Keratinocyte (primary cell): ENCODE data around the gene PNRC1. TPM values are rescaled to one million over a fixed set of nuclear protein-coding genes. Genes with fewer than 3 reads are reported as not detected.

ENCODE experiments used
- DNase-seq: peaks from one replicate; pipeline ENCODE4 v3.0.0-alpha.2; 2011; ENCODE audit warnings: low read depth, missing footprints, low spot score
- FAIRE-seq: peaks from 2 replicates; lab custom pipeline; 2011; peaks lifted over from hg19 to GRCh38; lab: Jason Lieb, UNC
- H2AFZ ChIP-seq: 2 replicates; pipeline ENCODE4 v1.6.0; 2012; ENCODE audit warnings: low read length, control low read depth, inconsistent platforms; ENCODE audit not compliant: control insufficient read depth
- H3K27ac ChIP-seq: 2 replicates; pipeline ENCODE4 v1.5.1; 2011; ENCODE audit warnings: low read length; ENCODE audit not compliant: control insufficient read depth, insufficient read depth
- H3K27me3 ChIP-seq: 3 replicates; pipeline ENCODE4 v1.6.0; 2011; ENCODE audit warnings: low read length; ENCODE audit not compliant: control insufficient read depth, insufficient read depth; ENCODE audit errors: extremely low read depth
- H3K36me3 ChIP-seq, 2 experiments: 2 replicates in 1 of 2; 3 replicates in 1 of 2; pipeline ENCODE4 v1.5.1; 2011; ENCODE audit warnings: low read length in 2 of 2, mild to moderate bottlenecking in 1 of 2; ENCODE audit not compliant: control insufficient read depth in 2 of 2, insufficient read depth in 2 of 2; ENCODE audit errors: extremely low read depth in 1 of 2
- H3K4me1 ChIP-seq: 3 replicates; pipeline ENCODE4 v1.5.1; 2011; ENCODE audit warnings: low read length; ENCODE audit not compliant: control insufficient read depth, insufficient read depth; ENCODE audit errors: extremely low read depth
- H3K4me2 ChIP-seq: 3 replicates; pipeline ENCODE4 v1.6.0; 2011; ENCODE audit warnings: low read depth, low read length; ENCODE audit not compliant: control insufficient read depth, insufficient read depth; ENCODE audit errors: extremely low read depth
- H3K4me3 ChIP-seq, 3 experiments: fragments of 200-600 bp in 1 of 3; sonication (generic) in 1 of 3; 2 replicates in 2 of 3; 3 replicates in 1 of 3; pipeline ENCODE4 v1.5.1; 2011 to 2016; ENCODE audit warnings: low read length in 3 of 3, mild to moderate bottlenecking in 3 of 3, control low read depth in 2 of 3, inconsistent platforms in 1 of 3, low read depth in 1 of 3, mixed read lengths in 1 of 3, mixed run types in 1 of 3, moderate library complexity in 1 of 3; ENCODE audit not compliant: control insufficient read depth in 2 of 3, insufficient read depth in 2 of 3; ENCODE audit errors: extremely low read depth in 1 of 3
- H3K79me2 ChIP-seq: 2 replicates; pipeline ENCODE4 v1.6.0; 2012; ENCODE audit warnings: low read length; ENCODE audit not compliant: control insufficient read depth, insufficient read depth
- H3K9ac ChIP-seq: 3 replicates; pipeline ENCODE4 v1.6.0; 2011; ENCODE audit warnings: low read length; ENCODE audit not compliant: control insufficient read depth, insufficient read depth; ENCODE audit errors: extremely low read depth
- H3K9me1 ChIP-seq: 3 replicates; pipeline ENCODE4 v1.6.0; 2011; ENCODE audit warnings: low read length; ENCODE audit not compliant: control insufficient read depth, insufficient read depth; ENCODE audit errors: extremely low read depth
- H3K9me3 ChIP-seq: 2 replicates; pipeline ENCODE4 v1.5.1; 2012; ENCODE audit warnings: low read depth, low read length; ENCODE audit not compliant: control insufficient read depth
- H4K20me1 ChIP-seq: 3 replicates; pipeline ENCODE4 v1.6.0; 2011; ENCODE audit warnings: low read length; ENCODE audit not compliant: control insufficient read depth, insufficient read depth; ENCODE audit errors: extremely low read depth
- EZH2 ChIP-seq: IDR thresholded peaks from one replicate; pipeline ENCODE4 v1.6.1; 2012; ENCODE audit warnings: inconsistent platforms, mild to moderate bottlenecking, low read length, moderate library complexity
- dilution Hi-C: fragments of 300-500 bp; cut with MboI; formaldehyde crosslinking; loops from one replicate; pipeline ENCODE4 v1.7.0; 2020; ENCODE audit warnings: low sequenced_read_pairs; ENCODE audit not compliant: extremely low pct_ligation_motif_present
- polyA plus RNA-seq, 5 experiments: library from polyadenylated mRNA; depleted of rRNA in 3 of 5; stranded (reverse) in 3 of 5; stranded (forward) in 1 of 5; unstranded in 1 of 5; fragments of >200 nt; gene quantifications; 1 replicate in 1 of 5; 2 replicates in 3 of 5; 3 replicates in 1 of 5; pipeline versions ENCODE4 v1.2.1 to v1.2.3, GENCODE V29; 2011 to 2012; ENCODE audit warnings: missing spikeins in 2 of 5, low read depth in 1 of 5, low replicate concordance in 1 of 5
- TF ChIP-seq, protein P1 (sequence below), 3 experiments: IDR thresholded peaks in 1 of 3; conservative IDR thresholded peaks in 1 of 3; optimal IDR thresholded peaks in 1 of 3; 2 replicates in 2 of 3; 3 replicates in 1 of 3; pipeline versions ENCODE3 to v1.5.1; 2011; ENCODE audit warnings: low read length in 3 of 3, mild to moderate bottlenecking in 3 of 3, moderate library complexity in 2 of 3, control low read depth in 1 of 3, inconsistent platforms in 1 of 3; ENCODE audit not compliant: insufficient read depth in 2 of 3; ENCODE audit errors: extremely low read depth in 1 of 3

Gene PNRC1
- polyA plus RNA-seq, 1 donor (not counting 4 experiments of a cell fraction or from before 2014, with no cell fraction given), result 34.6 TPM

DNA sequence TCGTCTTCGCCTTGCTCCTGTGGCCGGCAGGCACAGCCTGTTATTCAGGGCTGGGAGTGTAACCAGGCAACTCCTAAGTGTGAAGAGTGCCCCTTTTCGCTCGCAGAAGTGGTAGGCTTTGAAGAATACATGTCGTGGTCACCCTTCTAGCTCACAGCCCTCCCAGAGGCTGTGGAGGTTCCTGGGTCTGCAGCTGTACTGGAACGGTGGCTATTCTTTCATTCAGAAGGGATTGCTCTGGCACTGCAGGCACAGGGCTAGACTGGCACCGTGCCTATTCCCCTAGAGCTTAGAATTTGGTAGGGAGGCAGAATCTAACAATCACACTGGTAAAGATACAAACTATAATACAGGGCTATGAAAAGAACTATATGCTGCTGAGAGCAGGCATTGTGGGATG is 38.4 kb downstream of the PNRC1 start:
- Histone ChIP-seq H3K27ac (no peak overlapping the region), H3K27me3 (peaks cover 12% of the 10 kb centered on the region), H3K36me3 (no peaks in the 10 kb centered on the region), H3K4me1 (no peaks in the 10 kb centered on the region), H3K9me3 (no peaks in the 10 kb centered on the region), H3K9me1 (no peaks in the 10 kb centered on the region), H3K9ac (no peak overlapping the region), H2AFZ (no peak overlapping the region), H3K79me2 (no peaks in the 10 kb centered on the region), H3K4me2 (no peak overlapping the region), H4K20me1 (no peaks in the 10 kb centered on the region), H3K4me3 (no peak overlapping the region)
- DNase-seq (no peak), FAIRE-seq (no peak)
- dilution Hi-C loops, result no loop called here
- TF ChIP-seq, protein P1, sequence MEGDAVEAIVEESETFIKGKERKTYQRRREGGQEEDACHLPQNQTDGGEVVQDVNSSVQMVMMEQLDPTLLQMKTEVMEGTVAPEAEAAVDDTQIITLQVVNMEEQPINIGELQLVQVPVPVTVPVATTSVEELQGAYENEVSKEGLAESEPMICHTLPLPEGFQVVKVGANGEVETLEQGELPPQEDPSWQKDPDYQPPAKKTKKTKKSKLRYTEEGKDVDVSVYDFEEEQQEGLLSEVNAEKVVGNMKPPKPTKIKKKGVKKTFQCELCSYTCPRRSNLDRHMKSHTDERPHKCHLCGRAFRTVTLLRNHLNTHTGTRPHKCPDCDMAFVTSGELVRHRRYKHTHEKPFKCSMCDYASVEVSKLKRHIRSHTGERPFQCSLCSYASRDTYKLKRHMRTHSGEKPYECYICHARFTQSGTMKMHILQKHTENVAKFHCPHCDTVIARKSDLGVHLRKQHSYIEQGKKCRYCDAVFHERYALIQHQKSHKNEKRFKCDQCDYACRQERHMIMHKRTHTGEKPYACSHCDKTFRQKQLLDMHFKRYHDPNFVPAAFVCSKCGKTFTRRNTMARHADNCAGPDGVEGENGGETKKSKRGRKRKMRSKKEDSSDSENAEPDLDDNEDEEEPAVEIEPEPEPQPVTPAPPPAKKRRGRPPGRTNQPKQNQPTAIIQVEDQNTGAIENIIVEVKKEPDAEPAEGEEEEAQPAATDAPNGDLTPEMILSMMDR (optimal IDR thresholded peaks at IDR 0.05 in 1 of 3, IDR thresholded peaks at IDR 0.05 in 1 of 3, conservative IDR thresholded peaks at IDR 0.05 in 1 of 3; ENCODE audit: extremely low read depth in 1 of 3, insufficient read depth in 2 of 3, low read length in 3 of 3), result no peak
- no peak for TF ChIP-seq EZH2

DNA sequence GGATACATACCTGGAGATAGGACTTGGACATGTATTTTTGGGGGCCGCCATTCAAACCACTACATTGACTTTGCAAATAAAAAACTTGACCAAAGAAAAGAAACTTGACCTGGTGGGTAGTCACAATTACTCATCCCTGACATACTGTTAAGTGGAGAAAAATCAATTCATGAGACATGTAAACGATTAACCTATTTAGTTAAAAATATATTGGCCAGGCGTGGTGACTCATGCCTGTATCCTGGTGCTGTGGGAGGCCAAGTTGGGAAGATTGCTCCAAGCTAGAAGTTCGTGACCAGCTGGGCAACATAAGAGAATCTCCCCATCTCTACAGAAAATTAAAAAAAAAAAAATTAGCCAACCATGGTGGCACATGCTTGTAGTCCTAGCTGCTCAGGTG is 39.8 kb downstream of the PNRC1 start:
- Histone ChIP-seq H3K4me3 (no peak overlapping the region), H4K20me1 (no peaks in the 10 kb centered on the region), H2AFZ (no peak overlapping the region), H3K27ac (no peak overlapping the region), H3K36me3 (no peaks in the 10 kb centered on the region), H3K9me1 (no peaks in the 10 kb centered on the region), H3K27me3 (peaks cover 12% of the 10 kb centered on the region), H3K4me2 (no peak overlapping the region), H3K9me3 (no peaks in the 10 kb centered on the region), H3K4me1 (no peaks in the 10 kb centered on the region), H3K9ac (no peak overlapping the region), H3K79me2 (no peaks in the 10 kb centered on the region)
- no peak for TF ChIP-seq EZH2
- TF ChIP-seq, protein P1 (optimal IDR thresholded peaks at IDR 0.05 in 1 of 3, IDR thresholded peaks at IDR 0.05 in 1 of 3, conservative IDR thresholded peaks at IDR 0.05 in 1 of 3; ENCODE audit: extremely low read depth in 1 of 3, insufficient read depth in 2 of 3, low read length in 3 of 3), result no peak
- dilution Hi-C loops, result no loop called here
- DNase-seq, result no peak
- no peak for FAIRE-seq
